GM12878 (cell line): ENCODE results near the gene ABCC3. TPM values are rescaled to one million over a fixed set of nuclear protein-coding genes. Genes with fewer than 3 reads are reported as not detected.
A peak's percentile ranks its signal among the peaks of the same experiment; 100 is the strongest.

Experiments
- ATAC-seq: fragments of 200-7000 bp; cut with Tn5 transposase; 3 replicates; pipeline ENCODE4 v1.9.1; 2020; ENCODE audit warnings: mild to moderate bottlenecking, moderate library complexity
- BruUV-seq: library from RNA; stranded (reverse); fragments of 400-500 nt; replicated peaks from 2 replicates; lab custom pipeline; 2021; lab: Mats Ljungman, UMichigan
- CTCF ChIA-PET: fragments of 300-600 bp; sonication (Branson Sonifier 250); formaldehyde crosslinking; extraction: SDS; loops from one replicate; lab custom pipeline; 2021; ENCODE audit warnings: inconsistent platforms; lab: Yijun Ruan, JAX
- POLR2A ChIA-PET: fragments of 350-600 bp; formaldehyde crosslinking; extraction: SDS; loops from one replicate; lab custom pipeline; 2021; ENCODE audit warnings: inconsistent platforms; lab: Charles Lee
- RAD21 ChIA-PET: fragments of 300-600 bp; sonication (Branson Sonifier 250); formaldehyde crosslinking; loops from one replicate; lab custom pipeline; 2023; ENCODE audit warnings: antibody characterized with exemption; ENCODE audit not compliant: unreplicated experiment; lab: Charles Lee
- SMC1A ChIA-PET: fragments of 300-600 bp; sonication (Branson Sonifier 250); formaldehyde crosslinking; loops from one replicate; lab custom pipeline; 2023; ENCODE audit not compliant: unreplicated experiment, uncharacterized antibody; lab: Charles Lee
- DNase-seq: peaks from one replicate; pipeline ENCODE4 v3.0.0-alpha.2; 2011; ENCODE audit warnings: low read depth, low spot score
- FAIRE-seq: peaks from 3 replicates; lab custom pipeline; 2011; peaks lifted over from hg19 to GRCh38; lab: Jason Lieb, UNC
- H2AFZ ChIP-seq: 2 replicates; pipeline ENCODE4 v1.6.0; 2011; ENCODE audit warnings: low read depth, low read length, control low read depth; ENCODE audit not compliant: control insufficient read depth
- H3K27ac ChIP-seq: 2 replicates; pipeline ENCODE4 v1.5.1; 2011; ENCODE audit warnings: control low read depth; ENCODE audit not compliant: control insufficient read depth, insufficient read depth
- H3K27me3 ChIP-seq, 2 experiments: replicated peaks in 1 of 2; 2 replicates each; pipeline versions ENCODE4 v1.6.0 to v1.6.1; 2011; ENCODE audit warnings: low read length in 1 of 2; ENCODE audit not compliant: control insufficient read depth in 2 of 2, insufficient read depth in 2 of 2
- H3K36me3 ChIP-seq, 2 experiments: 2 replicates each; pipeline ENCODE4 v1.5.1; 2011; ENCODE audit warnings: low read length in 1 of 2; ENCODE audit not compliant: control insufficient read depth in 2 of 2, insufficient read depth in 2 of 2
- H3K4me1 ChIP-seq: 2 replicates; pipeline ENCODE4 v1.6.1; 2011; ENCODE audit warnings: mild to moderate bottlenecking, low read length, moderate library complexity, mixed read lengths; ENCODE audit not compliant: control insufficient read depth, insufficient read depth
- H3K4me2 ChIP-seq: 2 replicates; pipeline ENCODE4 v1.6.0; 2011; ENCODE audit warnings: control low read depth; ENCODE audit not compliant: control insufficient read depth, insufficient read depth
- H3K4me3 ChIP-seq: fragments of 200-600 bp; sonication (generic); 2 replicates; pipeline ENCODE4 v1.5.1; 2016
- H3K79me2 ChIP-seq: 2 replicates; pipeline ENCODE4 v1.6.0; 2011; ENCODE audit warnings: low read length; ENCODE audit not compliant: control insufficient read depth, insufficient read depth
- H3K9ac ChIP-seq: 2 replicates; pipeline ENCODE4 v1.8.0; 2011; ENCODE audit warnings: low read length, control low read depth, mixed read lengths; ENCODE audit not compliant: control insufficient read depth, insufficient read depth
- H3K9me3 ChIP-seq: replicated peaks from 3 replicates; pipeline ENCODE4 v1.5.1; 2011; ENCODE audit warnings: mild to moderate bottlenecking, low read length; ENCODE audit not compliant: control insufficient read depth, insufficient read depth
- H4K20me1 ChIP-seq: 2 replicates; pipeline ENCODE4 v1.6.0; 2011; ENCODE audit not compliant: control insufficient read depth, insufficient read depth
- BCL11A ChIP-seq: IDR thresholded peaks from 2 replicates; pipeline ENCODE4 v1.6.1; 2011; ENCODE audit warnings: low read depth, low read length
- FOS ChIP-seq: IDR thresholded peaks from 3 replicates; pipeline ENCODE4 v1.6.1; 2011; ENCODE audit warnings: borderline replicate concordance; ENCODE audit not compliant: insufficient read length; ENCODE audit errors: extremely low read depth
- SUPT20H ChIP-seq: IDR thresholded peaks from 2 replicates; pipeline ENCODE4 v1.6.1; 2011; ENCODE audit warnings: low read depth, mild to moderate bottlenecking, low read length, moderate library complexity, borderline replicate concordance; ENCODE audit not compliant: control insufficient read depth
- TAF1 ChIP-seq: IDR thresholded peaks from 2 replicates; pipeline ENCODE4 v1.6.1; 2011; ENCODE audit warnings: mild to moderate bottlenecking, low read depth, low read length, borderline replicate concordance
- WGBS: methylation state at CpG from one replicate; pipeline ENCODE4 v1.1.6; 2016; ENCODE audit warnings: low lambda C conversion rate; ENCODE audit not compliant: insufficient replicate concordance, insufficient coverage; ENCODE audit errors: missing lambda C conversion rate; 5-methylcytosine and 5-hydroxymethylcytosine counted together
- in situ Hi-C: fragments of 300-500 bp; cut with MboI; formaldehyde crosslinking; loops from 9 replicates; pipeline ENCODE4 v1.14.3; 2018; ENCODE audit warnings: mixed read lengths
- intact Hi-C: fragments of 100-400 bp; cut with micrococcal nuclease; formaldehyde crosslinking; loops from one replicate; pipeline ENCODE4 v1.14.2; 2022; ENCODE audit not compliant: unreplicated experiment
- polyA plus RNA-seq, 11 experiments: library from polyadenylated mRNA; depleted of rRNA in 4 of 11; unstranded in 6 of 11; stranded (reverse) in 5 of 11; fragments of >200 nt; fragmentation: Nextera tagmentation in 4 of 11; fragmentation: Illumina TruSeq in 1 of 11; extraction: Ambion mirVana in 4 of 11; extraction: Trizol in 1 of 11; gene quantifications; 1 replicate in 1 of 11; 2 replicates in 10 of 11; pipeline versions ENCODE4 v1.2.1 to v1.2.3, GENCODE V29; 2011 to 2016; ENCODE audit warnings: inconsistent platforms in 2 of 11, missing spikeins in 2 of 11, low read depth in 1 of 11
- total RNA-seq, 4 experiments: library from RNA; depleted of rRNA in 3 of 4; stranded (reverse); fragments of >200 nt in 3 of 4; fragmentation: Illumina TruSeq in 1 of 4; extraction: Trizol in 1 of 4; gene quantifications; 2 replicates each; pipeline versions ENCODE4 v1.2.1 to v1.2.3, GENCODE V29; 2013 to 2021
- TF ChIP-seq, protein P1 (sequence below): fragments of 450-650 bp; IDR thresholded peaks from 2 replicates; pipeline ENCODE4 v1.6.1; 2014; ENCODE audit warnings: mild to moderate bottlenecking
- TF ChIP-seq, protein P2 (sequence below): fragments of 150-350 bp; IDR thresholded peaks from 2 replicates; pipeline ENCODE4 v1.6.1; 2016; ENCODE audit warnings: low read depth, low read length
- TF ChIP-seq, protein P3 (sequence below): fragments of 450-650 bp; IDR thresholded peaks from 2 replicates; pipeline ENCODE4 v1.6.1; 2016; ENCODE audit warnings: mild to moderate bottlenecking

ABCC3 gene
- total and polyA plus RNA-seq, 10 of the 15 experiments (the other 5 are each of a cell fraction or from before 2014, with no cell fraction given), result 0.21 to 2.3 (median 0.71) TPM; not detected in 6

DNA sequence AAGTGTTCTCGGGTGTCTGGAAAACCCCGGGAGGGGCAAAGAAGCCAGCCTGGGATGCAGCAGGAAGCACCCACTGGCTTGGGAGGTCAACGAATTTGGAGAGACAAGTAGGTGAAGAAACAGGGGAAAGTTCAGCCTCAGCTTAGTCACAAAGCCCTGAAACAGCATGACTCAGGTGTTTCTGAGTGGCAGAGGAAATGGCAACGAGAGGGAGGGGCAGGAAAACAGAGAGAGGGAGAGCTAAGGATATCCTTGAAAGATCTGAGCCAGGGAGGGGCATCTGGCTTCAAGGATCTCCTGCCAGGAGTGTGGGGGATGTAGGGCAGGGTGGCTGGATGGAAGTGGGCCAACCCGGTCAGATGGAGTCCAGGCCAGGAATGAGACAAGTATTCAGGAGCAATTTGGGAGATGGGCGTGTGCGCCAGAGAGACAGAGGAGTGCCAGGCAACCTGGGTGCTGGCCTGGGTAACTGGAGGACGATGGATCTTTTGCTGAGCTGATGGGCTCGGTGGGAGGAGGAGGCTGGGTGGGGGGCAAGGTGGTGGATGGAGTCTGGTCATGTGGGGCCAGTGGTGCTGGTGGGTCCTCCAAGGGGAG lies 27.2 kb downstream of the ABCC3 start:
- BruUV-seq, result no TSS peak
- FAIRE-seq, result no peak
- RAD21 ChIA-PET, result no interaction called here

DNA sequence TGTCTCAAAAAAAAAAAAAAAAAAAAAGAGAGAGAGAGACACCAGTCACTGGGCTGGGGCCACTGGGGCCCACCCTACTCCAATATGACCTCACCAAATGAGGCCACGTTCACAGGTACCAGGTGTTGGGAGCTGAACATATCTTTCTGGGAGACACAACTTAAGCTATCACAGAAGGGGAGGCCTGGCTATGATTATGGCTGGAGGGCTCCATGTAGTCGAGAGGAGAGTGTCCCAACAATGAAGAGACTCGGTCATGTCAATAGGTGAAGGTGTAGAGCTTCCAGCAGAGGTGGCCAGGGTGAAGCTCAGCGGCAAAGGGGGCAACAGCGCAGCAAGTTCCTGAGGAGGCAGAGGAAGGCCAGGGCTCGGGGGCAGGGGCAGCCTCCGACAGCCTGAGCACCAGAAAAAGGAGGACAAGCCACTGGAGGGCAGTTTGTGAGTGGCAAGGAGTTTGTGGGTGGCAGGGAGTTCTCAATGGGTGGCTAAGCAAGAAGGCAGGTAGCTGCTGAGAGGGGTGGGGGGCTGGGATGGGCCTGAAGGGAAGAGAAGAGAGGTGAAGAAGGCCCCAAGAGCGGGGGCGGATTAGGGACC lies 28.0 kb downstream of the ABCC3 start:
- H3K4me1 ChIP-seq, result no peaks in the 10 kb centered on the region
- H3K9ac ChIP-seq, result no peak overlapping the region
- ChIA-PET SMC1A (interaction anchor here (1.4 to 1.5 kb wide), 2 partner anchors 32 to 35 kb away, joined by 3 read pairs; no protein-coding TSS in a partner anchor), POLR2A (interaction anchor here (1.1 kb wide), 1 partner anchor 55 kb away, joined by 5 read pairs; no protein-coding TSS in a partner anchor), CTCF (interaction anchor here (1.2 kb wide), 1 partner anchor 32 kb away, joined by 4 read pairs; no protein-coding TSS in a partner anchor), RAD21 (no interaction called here)
- WGBS, result 38% methylated on average over 9 of the region's 9 CpGs
- FAIRE-seq (no peak), ATAC-seq (no peak), DNase-seq (no peak)
- no TSS peak for BruUV-seq
- H3K4me2 ChIP-seq, result no peak overlapping the region
- H3K4me3 ChIP-seq, result no peak overlapping the region
- no peaks in the 10 kb centered on the region for H3K79me2 ChIP-seq
- H2AFZ ChIP-seq, result no peak overlapping the region
- no peaks in the 10 kb centered on the region for H3K27me3 ChIP-seq
- no peaks in the 10 kb centered on the region for H3K36me3 ChIP-seq
- no peaks in the 10 kb centered on the region for H3K9me3 ChIP-seq
- intact Hi-C loops (no loop called here), in situ Hi-C loops (no loop called here)
- H3K27ac ChIP-seq, result no peak overlapping the region
- H4K20me1 ChIP-seq, result no peaks in the 10 kb centered on the region
- TF ChIP-seq BCL11A, result no peak
- TF ChIP-seq, protein P1, sequence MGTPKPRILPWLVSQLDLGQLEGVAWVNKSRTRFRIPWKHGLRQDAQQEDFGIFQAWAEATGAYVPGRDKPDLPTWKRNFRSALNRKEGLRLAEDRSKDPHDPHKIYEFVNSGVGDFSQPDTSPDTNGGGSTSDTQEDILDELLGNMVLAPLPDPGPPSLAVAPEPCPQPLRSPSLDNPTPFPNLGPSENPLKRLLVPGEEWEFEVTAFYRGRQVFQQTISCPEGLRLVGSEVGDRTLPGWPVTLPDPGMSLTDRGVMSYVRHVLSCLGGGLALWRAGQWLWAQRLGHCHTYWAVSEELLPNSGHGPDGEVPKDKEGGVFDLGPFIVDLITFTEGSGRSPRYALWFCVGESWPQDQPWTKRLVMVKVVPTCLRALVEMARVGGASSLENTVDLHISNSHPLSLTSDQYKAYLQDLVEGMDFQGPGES, result no peak
- no peak for TF ChIP-seq FOS
- TF ChIP-seq, protein P2, sequence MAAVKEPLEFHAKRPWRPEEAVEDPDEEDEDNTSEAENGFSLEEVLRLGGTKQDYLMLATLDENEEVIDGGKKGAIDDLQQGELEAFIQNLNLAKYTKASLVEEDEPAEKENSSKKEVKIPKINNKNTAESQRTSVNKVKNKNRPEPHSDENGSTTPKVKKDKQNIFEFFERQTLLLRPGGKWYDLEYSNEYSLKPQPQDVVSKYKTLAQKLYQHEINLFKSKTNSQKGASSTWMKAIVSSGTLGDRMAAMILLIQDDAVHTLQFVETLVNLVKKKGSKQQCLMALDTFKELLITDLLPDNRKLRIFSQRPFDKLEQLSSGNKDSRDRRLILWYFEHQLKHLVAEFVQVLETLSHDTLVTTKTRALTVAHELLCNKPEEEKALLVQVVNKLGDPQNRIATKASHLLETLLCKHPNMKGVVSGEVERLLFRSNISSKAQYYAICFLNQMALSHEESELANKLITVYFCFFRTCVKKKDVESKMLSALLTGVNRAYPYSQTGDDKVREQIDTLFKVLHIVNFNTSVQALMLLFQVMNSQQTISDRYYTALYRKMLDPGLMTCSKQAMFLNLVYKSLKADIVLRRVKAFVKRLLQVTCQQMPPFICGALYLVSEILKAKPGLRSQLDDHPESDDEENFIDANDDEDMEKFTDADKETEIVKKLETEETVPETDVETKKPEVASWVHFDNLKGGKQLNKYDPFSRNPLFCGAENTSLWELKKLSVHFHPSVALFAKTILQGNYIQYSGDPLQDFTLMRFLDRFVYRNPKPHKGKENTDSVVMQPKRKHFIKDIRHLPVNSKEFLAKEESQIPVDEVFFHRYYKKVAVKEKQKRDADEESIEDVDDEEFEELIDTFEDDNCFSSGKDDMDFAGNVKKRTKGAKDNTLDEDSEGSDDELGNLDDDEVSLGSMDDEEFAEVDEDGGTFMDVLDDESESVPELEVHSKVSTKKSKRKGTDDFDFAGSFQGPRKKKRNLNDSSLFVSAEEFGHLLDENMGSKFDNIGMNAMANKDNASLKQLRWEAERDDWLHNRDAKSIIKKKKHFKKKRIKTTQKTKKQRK, result no peak

More for the DNA sequence above, 27.2 kb downstream of the ABCC3 start:
- intact Hi-C loops (no loop called here), in situ Hi-C loops (no loop called here)
- Histone ChIP-seq H3K27me3 (no peaks in the 10 kb centered on the region), H3K79me2 (no peaks in the 10 kb centered on the region), H3K36me3 (no peaks in the 10 kb centered on the region), H3K4me2 (no peak overlapping the region), H3K4me3 (no peak overlapping the region), H2AFZ (peak overlapping the region; percentile 34), H4K20me1 (no peaks in the 10 kb centered on the region), H3K4me1 (no peaks in the 10 kb centered on the region), H3K27ac (no peak overlapping the region), H3K9ac (no peak overlapping the region), H3K9me3 (no peaks in the 10 kb centered on the region)
- ChIA-PET CTCF (interaction anchor here (1.2 to 1.7 kb wide), 2 partner anchors 31 to 34 kb away, joined by 4 to 5 read pairs; no protein-coding TSS in a partner anchor), SMC1A (interaction anchor here (0.7 to 1.4 kb wide), 2 partner anchors 10 to 35 kb away, joined by 3 read pairs; no protein-coding TSS in a partner anchor), POLR2A (interaction anchor here (0.5 to 1.1 kb wide), 2 partner anchors 56 to 586 kb away, joined by 4 to 5 read pairs; no protein-coding TSS in a partner anchor)
- WGBS, result 32% methylated on average over 9 of the region's 9 CpGs
- ATAC-seq (peak; percentile 64), DNase-seq (no peak)
- TF ChIP-seq SUPT20H, result no peak
- no peak for TF ChIP-seq TAF1
- TF ChIP-seq, protein P3, sequence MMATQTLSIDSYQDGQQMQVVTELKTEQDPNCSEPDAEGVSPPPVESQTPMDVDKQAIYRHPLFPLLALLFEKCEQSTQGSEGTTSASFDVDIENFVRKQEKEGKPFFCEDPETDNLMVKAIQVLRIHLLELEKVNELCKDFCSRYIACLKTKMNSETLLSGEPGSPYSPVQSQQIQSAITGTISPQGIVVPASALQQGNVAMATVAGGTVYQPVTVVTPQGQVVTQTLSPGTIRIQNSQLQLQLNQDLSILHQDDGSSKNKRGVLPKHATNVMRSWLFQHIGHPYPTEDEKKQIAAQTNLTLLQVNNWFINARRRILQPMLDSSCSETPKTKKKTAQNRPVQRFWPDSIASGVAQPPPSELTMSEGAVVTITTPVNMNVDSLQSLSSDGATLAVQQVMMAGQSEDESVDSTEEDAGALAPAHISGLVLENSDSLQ, result peak; percentile 67
